ENCODE results near the gene OR9G4. TPM values are rescaled to one million over a fixed set of nuclear protein-coding genes. Genes with fewer than 3 reads are reported as not detected.

OR9G4 gene
- total RNA-seq (2014; rRNA removed; shearing (Covaris generic)): not detected in 2 replicates

- no peak for DNase-seq (ENCODE audit: low read depth)
Observed at GRCh38 chr11:56748597-56748996, at the start of gene OR9G4. TSS of gene OR9G4 (minus strand) at chr11:56748697. CDS start at chr11:56743766, 4,931 bp downstream.

GRCh38 chr11:56783448-56784041 lies 35.0 kb upstream of the OR9G4 start:
- peak; percentile 54 for DNase-seq (ENCODE audit: low read depth)

- DNase-seq (ENCODE audit: low read depth): no peak
Observed at GRCh38 chr11:56782167-56782847, 33.8 kb upstream of the OR9G4 start.

- no peak for DNase-seq (ENCODE audit: low read depth)
Observed at GRCh38 chr11:56776809-56777208, 28.3 kb upstream of the OR9G4 start.

GRCh38 chr11:56764976-56765375 lies 16.5 kb upstream of the OR9G4 start:
- DNase-seq (ENCODE audit: low read depth): peak; percentile 1

- DNase-seq (ENCODE audit: low read depth): no peak
Observed at GRCh38 chr11:56751480-56751879, 3.0 kb upstream of the OR9G4 start.

GRCh38 chr11:56750190-56750589 lies 1.7 kb upstream of the OR9G4 start:
- no peak for DNase-seq (ENCODE audit: low read depth)

GRCh38 chr11:56740886-56741285 lies 7.6 kb downstream of the OR9G4 start:
- no peak for DNase-seq (ENCODE audit: low read depth)

- no peak for DNase-seq (ENCODE audit: low read depth)
Observed at GRCh38 chr11:56740107-56740506, 8.4 kb downstream of the OR9G4 start.

GRCh38 chr11:56720513-56720912 lies 28.0 kb downstream of the OR9G4 start:
- no peak for DNase-seq (ENCODE audit: low read depth)

GRCh38 chr11:56716379-56716854 lies 32.1 kb downstream of the OR9G4 start:
- no peak for DNase-seq (ENCODE audit: low read depth)

GRCh38 chr11:56714206-56714605 lies 34.3 kb downstream of the OR9G4 start:
- DNase-seq (ENCODE audit: low read depth): no peak

GRCh38 chr11:56706486-56706885 lies 42.0 kb downstream of the OR9G4 start:
- no peak for DNase-seq (ENCODE audit: low read depth)

- no peak for DNase-seq (ENCODE audit: low read depth)
Observed at GRCh38 chr11:56705784-56706396, 42.6 kb downstream of the OR9G4 start.

GRCh38 chr11:56700914-56701485 lies 47.5 kb downstream of the OR9G4 start:
- no peak for DNase-seq (ENCODE audit: low read depth)

- no peak for DNase-seq (ENCODE audit: low read depth)
Observed at GRCh38 chr11:56700242-56700913, 48.1 kb downstream of the OR9G4 start.

- no peak for DNase-seq (ENCODE audit: low read depth)
Observed at GRCh38 chr11:56698795-56699194, 49.7 kb downstream of the OR9G4 start, which contains the start of gene OR9G1. TSS of gene OR9G1 (plus strand) at chr11:56699095. CDS start at chr11:56700388, 1,293 bp downstream.

- no peak for DNase-seq (ENCODE audit: low read depth)
Observed at GRCh38 chr11:56693428-56693827, 55.1 kb downstream of the OR9G4 start.
